HG02973 (cell line): ENCODE results near the gene TBX1.

Experiments
- ATAC-seq: cut with Tn5 transposase; IDR thresholded peaks from one replicate; pipeline ENCODE4 v1.9.1; 2021; ENCODE audit warnings: moderate library complexity; ENCODE audit not compliant: unreplicated experiment

Gene TBX1

GRCh38 chr22:19797086-19798002, 36.8 kb downstream of the TBX1 start:
- ATAC-seq, result no peak

- ATAC-seq, result no peak
These were observed 37.6 kb downstream of the TBX1 start for GRCh38 chr22:19798003-19798665.

- ATAC-seq, result no peak
These were observed 38.3 kb downstream of the TBX1 start for GRCh38 chr22:19798891-19799293.

GRCh38 chr22:19799322-19800190, 39.0 kb downstream of the TBX1 start:
- ATAC-seq, result no peak

GRCh38 chr22:19800306-19800705, 39.7 kb downstream of the TBX1 start:
- no peak for ATAC-seq

- ATAC-seq, result no peak
These were observed 40.2 kb downstream of the TBX1 start for GRCh38 chr22:19800761-19801244.

GRCh38 chr22:19801340-19802000, 40.9 kb downstream of the TBX1 start:
- ATAC-seq, result no peak

- no peak for ATAC-seq
These were observed 41.7 kb downstream of the TBX1 start for GRCh38 chr22:19802001-19802893.

GRCh38 chr22:19802894-19803735, 42.5 kb downstream of the TBX1 start:
- no peak for ATAC-seq

- ATAC-seq, result no peak
These were observed 43.2 kb downstream of the TBX1 start for GRCh38 chr22:19803736-19804267.

GRCh38 chr22:19805821-19806212, 45.2 kb downstream of the TBX1 start:
- no peak for ATAC-seq

GRCh38 chr22:19806213-19807160, 45.9 kb downstream of the TBX1 start:
- ATAC-seq, result no peak

GRCh38 chr22:19807161-19807913, 46.8 kb downstream of the TBX1 start:
- ATAC-seq, result no peak

- no peak for ATAC-seq
These were observed 47.6 kb downstream of the TBX1 start for GRCh38 chr22:19807914-19808872.

GRCh38 chr22:19808873-19809478, 48.4 kb downstream of the TBX1 start:
- ATAC-seq, result no peak
